Astrocyte of the spinal cord (primary cell): ENCODE measurements around the gene SCARF2.
"Not testable (repeated sequence)": the region's sequence is repeated elsewhere in the genome, so short reads cannot be mapped to it uniquely, and the experiment has no call there.

ENCODE experiments used
- DNase-seq: peaks from one replicate; pipeline ENCODE4 v3.0.0; 2011; ENCODE audit warnings: low read depth, low spot score
- H3K4me3 ChIP-seq: 2 replicates; pipeline ENCODE4 v1.5.1; 2011; ENCODE audit warnings: low read depth, mild to moderate bottlenecking, low read length, moderate library complexity
- in situ Hi-C: cut with HindIII; loops from 2 replicates; pipeline ENCODE4 v1.10.0; 2017; ENCODE audit warnings: low sequenced_read_pairs
- TF ChIP-seq, protein P1 (sequence below): IDR thresholded peaks from 2 replicates; pipeline ENCODE4 v1.5.1; 2012; ENCODE audit warnings: low read depth, mild to moderate bottlenecking, low read length, inconsistent platforms

Gene SCARF2

GRCh38 chr22:20457506-20458240 is 20.0 kb upstream of the SCARF2 start:
- no peak for DNase-seq
- H3K4me3 ChIP-seq, result no peak overlapping the region
- TF ChIP-seq, protein P1, sequence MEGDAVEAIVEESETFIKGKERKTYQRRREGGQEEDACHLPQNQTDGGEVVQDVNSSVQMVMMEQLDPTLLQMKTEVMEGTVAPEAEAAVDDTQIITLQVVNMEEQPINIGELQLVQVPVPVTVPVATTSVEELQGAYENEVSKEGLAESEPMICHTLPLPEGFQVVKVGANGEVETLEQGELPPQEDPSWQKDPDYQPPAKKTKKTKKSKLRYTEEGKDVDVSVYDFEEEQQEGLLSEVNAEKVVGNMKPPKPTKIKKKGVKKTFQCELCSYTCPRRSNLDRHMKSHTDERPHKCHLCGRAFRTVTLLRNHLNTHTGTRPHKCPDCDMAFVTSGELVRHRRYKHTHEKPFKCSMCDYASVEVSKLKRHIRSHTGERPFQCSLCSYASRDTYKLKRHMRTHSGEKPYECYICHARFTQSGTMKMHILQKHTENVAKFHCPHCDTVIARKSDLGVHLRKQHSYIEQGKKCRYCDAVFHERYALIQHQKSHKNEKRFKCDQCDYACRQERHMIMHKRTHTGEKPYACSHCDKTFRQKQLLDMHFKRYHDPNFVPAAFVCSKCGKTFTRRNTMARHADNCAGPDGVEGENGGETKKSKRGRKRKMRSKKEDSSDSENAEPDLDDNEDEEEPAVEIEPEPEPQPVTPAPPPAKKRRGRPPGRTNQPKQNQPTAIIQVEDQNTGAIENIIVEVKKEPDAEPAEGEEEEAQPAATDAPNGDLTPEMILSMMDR, result no peak
- in situ Hi-C loops, result no loop called here

- in situ Hi-C loops, result no loop called here
- TF ChIP-seq, protein P1, result no peak
- DNase-seq, result no peak
- no peak overlapping the region for H3K4me3 ChIP-seq
Measured at GRCh38 chr22:20456722-20457076, 19.1 kb upstream of the SCARF2 start.

DNA sequence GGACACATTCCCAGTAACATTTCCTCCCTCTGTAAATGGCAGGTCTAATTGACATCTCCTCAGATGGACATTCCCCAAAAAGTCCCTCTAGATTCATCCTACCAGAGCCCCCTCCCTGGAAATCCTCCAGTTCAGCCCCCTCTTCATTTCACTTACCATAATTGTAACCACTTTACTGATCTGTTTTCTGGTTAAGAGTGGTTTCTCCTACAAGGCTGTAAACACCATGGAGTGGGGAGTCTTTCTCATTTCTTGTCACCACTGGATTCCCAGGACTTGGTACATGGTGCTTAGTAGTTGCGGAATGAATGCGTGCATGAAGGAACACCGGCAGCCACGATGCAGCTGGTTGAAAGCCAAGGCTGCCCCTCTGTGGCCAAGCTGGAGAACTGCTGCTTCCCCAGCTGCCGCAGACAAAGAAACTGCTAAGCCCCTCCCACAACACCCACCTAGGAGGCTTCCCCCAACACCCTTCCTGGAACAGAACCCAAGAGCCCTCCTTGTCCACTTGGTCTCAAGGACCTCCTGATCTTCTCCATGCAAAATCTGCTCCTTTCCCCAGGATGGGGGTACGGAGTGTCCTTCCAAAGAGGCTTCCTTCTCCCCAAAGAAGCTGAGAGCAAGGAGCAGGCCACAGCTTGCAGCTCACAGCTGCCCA is 18.6 kb upstream of the SCARF2 start:
- in situ Hi-C loops, result no loop called here
- peak; percentile 83 for DNase-seq
- TF ChIP-seq, protein P1, result peak; percentile 95
- no peak overlapping the region for H3K4me3 ChIP-seq

- in situ Hi-C loops, result no loop called here
Measured at GRCh38 chr22:20455709-20456063, 18.1 kb upstream of the SCARF2 start.

DNA sequence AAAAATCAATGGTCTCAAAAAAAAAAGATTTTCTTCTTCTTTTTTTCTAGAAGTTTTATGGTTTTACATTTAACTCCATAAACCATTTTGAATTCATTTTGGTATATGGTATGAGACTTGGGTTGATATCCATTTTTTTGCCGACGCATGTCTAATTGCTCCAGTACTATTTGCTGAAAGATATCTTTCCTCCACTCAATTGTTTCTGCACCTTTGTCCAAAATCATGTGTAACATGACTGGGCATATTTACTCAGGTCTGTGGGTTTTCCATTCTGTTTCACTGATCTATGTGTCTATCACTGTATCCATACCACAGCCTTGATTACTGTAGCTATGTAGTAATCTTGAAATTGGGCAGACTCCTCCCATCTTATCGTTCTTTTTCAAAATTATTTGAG is 15.6 kb upstream of the SCARF2 start:
- no peak overlapping the region for H3K4me3 ChIP-seq
- in situ Hi-C loops, result no loop called here
- TF ChIP-seq, protein P1, result no peak
- no peak for DNase-seq

More at GRCh38 chr22:20455709-20456063, 18.1 kb upstream of the SCARF2 start:
- H3K4me3 ChIP-seq, result no peak overlapping the region
- DNase-seq, result no peak
- TF ChIP-seq, protein P1, result no peak

DNA sequence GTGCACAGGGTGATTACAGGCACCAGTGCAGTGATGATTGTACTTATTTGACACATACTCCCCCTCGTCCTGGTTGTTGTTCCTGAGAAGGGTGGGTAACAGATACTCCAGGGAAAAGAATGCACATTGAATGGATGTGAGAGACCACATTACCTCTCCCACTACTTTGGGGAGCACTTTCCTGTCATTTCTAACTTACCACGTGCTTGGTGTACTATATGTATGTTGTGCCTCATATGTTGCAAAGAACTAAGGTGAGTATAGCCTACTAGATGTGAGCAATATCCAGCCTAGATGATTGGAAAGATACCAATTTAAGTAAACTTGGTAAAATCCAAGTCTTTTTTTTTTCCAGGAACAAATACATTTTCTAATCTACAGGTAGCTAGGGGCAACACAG is 14.3 kb upstream of the SCARF2 start:
- in situ Hi-C loops, result no loop called here
- no peak for DNase-seq
- TF ChIP-seq, protein P1, result no peak
- H3K4me3 ChIP-seq, result no peak overlapping the region

- H3K4me3 ChIP-seq, in situ Hi-C loops, DNase-seq: not testable (repeated sequence)
Measured at GRCh38 chr22:20451129-20451778, 13.6 kb upstream of the SCARF2 start.
